Ramos (cell line): ENCODE results near the gene C1orf21.

ENCODE experiments used
- in situ Hi-C: fragments of 300-500 bp; cut with MboI; formaldehyde crosslinking; loops from one replicate; pipeline ENCODE4 v1.14.3; 2022; ENCODE audit warnings: low sequenced_read_pairs; ENCODE audit not compliant: unreplicated experiment

The C1orf21 gene

DNA sequence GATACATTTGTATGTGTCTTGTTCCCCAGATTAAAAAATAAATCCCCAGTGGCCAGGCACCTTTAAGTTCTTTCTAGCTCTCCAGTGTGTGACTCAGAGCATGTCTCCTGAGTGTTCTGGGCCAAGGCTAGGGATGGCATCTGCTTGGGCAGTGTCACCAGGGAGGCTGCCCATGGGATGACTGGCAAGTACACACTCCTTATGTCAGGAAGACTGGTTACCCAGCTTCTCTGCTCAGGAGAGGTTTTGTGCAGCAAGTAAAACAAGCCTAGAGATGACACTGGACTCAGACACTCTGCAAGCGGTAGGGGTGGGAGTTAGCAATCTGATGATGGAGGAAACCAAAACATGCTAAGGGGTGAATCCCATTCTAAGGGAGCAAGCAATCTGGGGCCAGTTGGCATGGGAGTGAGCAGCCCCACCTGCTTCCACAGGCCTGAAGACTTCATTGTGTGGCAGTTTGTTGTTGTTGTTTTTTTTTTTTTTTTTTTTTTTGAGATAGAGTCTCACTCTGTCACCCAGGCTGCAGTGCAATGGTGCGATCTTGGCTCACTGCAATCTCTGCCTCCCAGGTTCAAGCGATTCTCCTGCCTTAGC lies 230.7 kb downstream of the C1orf21 start:
- in situ Hi-C loops = no loop called here

DNA sequence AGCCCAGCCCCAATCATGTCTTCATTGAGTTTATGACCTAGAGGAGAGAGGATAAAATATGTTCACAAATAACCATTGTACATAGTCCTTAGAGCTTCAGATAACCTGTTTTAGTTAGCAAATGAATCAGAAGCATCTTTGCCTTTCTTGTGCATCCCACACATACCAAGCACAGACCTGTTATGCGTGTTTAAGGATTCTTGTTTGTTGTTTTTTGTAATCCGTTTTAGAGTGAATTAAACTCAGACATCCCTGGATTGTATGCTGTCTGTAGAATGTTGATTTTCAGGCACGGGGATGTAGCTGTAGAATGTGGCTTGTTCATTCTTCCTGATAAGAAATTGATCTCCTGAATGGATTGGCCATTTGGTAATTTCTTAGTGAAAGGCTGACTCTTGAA lies 232.0 kb downstream of the C1orf21 start:
- in situ Hi-C loops = no loop called here

DNA sequence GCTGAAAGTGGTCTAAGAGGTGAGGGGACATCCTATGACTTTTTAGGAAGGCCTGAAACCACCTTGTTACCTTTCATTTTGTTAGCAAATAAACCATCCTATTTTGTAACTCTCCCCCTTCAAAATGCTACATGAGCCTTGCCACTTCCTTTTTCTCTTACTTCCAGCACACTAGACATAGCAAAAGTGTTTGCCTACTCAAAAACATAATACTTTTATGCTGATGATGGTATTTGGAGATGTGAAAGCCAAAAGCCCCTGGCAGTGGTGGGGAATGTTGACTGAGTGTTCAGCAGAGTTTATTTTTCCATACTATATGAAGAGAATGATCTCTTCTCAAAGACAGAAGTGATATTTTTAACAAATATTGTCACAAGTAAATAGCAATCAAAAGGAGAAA lies 233.6 kb downstream of the C1orf21 start:
- in situ Hi-C loops = no loop called here

DNA sequence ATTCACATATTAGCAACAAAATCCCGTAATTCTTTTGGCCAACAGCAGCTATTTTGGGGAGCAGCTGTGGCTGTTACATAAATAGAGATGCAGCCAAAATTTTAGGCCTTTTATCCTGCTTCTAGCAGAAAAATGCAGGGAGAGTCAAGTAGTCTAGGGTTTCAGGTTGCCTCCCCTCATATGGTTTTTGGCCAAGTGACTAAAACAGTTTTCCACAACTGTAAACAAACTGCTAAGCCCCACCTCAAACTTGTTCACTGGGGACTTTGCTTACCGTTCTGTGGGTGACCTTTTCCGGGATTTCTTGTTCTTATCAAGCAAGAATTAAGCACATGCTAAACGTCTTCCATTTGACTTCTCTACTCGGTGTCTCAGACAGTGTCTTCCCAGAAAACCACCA lies 234.4 kb downstream of the C1orf21 start:
- in situ Hi-C loops = no loop called here

DNA sequence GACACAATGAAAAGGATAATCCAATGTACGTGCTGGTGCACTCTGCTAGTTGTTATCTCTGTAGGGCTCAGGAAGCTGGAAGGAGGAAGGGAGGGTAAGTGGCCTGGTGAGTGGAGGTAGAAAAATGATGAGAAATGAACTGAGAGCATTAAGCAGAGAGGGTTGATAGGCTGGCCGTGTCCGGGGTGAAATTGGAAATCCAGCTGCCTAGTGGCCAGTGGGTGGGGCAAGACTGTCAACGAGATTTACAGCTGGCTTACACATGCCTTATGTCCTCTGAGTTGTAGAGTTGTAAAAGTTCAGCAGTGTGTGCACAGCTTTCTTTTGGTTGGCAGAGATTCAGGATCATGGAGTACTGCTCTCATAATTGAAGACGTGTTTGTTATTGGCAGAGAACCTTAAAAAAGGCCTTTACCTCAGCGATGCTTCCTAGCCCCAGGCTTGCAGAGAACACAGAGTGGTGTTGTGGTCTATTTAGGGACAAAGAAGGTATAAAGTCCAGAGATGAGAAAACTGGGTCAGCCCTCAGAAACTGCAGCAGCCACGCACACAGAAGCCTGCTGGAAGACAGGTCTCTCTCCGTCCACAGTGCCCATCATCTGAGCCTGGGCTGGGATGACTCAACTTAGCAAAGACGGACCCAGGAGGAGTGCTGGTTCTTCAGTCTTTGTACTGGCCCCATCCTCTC lies 235.5 kb downstream of the C1orf21 start:
- in situ Hi-C loops = no loop called here

DNA sequence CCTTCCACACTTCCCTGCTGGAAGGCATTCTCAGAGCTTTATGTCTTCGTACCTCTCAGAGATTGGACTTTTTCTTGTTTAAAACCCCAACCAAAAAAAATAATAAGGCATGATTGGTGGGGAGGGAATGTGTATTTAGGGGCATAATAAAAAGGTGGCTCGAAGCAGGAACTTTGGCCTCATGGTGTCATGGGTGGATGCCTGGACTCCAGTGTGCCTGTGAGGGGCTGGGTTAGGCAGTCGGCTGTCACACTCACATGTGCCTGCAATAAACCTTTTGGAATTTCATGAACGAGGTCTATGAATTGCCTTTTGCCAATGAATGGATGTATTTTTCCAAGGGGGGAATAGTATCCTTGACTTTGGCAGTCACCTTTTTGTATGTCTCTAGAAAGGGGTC lies 236.6 kb downstream of the C1orf21 start:
- in situ Hi-C loops = no loop called here

DNA sequence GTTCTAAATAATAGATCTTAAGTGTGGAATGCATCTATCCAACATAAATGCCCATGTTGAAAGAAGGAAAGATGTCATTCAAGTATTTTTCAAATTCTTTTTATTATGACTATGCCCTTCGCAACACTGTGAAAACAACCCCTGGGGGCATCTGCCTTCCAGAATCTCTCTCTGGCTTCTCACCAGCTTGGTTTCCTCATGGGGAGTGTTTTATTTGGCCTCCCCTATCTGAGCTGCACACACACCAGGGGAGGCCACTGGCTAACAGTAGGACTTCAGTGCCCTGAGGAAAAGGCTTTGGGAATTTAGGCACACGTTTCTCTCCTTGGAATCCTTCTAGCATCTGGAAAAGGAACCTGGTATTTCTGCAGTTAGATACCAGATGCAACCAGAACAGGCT lies 237.2 kb downstream of the C1orf21 start:
- in situ Hi-C loops = no loop called here

DNA sequence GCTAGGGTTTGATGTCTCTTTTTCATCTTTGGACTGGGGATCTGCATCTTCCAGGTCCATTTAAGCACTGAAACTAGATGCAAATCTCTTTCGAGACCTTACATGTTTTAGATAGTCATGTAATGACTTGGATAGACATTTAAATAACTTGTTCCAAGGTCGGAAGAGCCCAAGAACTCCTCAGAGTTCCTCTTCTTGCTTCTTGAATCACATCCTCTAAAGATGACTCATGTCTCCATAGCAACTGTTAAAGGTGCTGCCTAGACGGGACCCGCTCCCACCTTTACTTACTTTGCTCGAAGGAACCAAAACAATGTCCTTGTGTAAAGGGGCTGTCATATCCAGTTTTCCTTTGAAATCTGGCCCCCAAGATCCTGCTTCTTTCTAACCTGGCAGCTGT lies 237.8 kb downstream of the C1orf21 start:
- in situ Hi-C loops = no loop called here

DNA sequence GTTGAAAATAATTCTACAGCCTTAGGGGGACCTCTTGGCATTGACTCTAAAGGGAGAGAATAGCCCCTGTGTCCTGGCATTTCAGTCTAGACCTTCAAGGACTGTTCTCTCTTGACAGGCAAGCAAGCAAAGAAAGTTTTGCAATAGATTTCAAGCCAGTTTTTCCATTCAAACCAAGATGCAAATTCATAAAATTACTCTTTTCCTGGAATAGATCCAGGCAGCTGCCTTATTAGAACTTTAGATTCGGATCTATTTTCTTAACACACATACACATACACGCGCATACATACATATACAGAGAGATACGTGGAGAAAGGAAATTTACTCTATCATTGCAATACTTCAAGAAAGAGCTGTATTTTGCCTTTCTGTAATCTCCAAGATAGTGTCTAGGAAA lies 238.4 kb downstream of the C1orf21 start:
- in situ Hi-C loops = no loop called here

DNA sequence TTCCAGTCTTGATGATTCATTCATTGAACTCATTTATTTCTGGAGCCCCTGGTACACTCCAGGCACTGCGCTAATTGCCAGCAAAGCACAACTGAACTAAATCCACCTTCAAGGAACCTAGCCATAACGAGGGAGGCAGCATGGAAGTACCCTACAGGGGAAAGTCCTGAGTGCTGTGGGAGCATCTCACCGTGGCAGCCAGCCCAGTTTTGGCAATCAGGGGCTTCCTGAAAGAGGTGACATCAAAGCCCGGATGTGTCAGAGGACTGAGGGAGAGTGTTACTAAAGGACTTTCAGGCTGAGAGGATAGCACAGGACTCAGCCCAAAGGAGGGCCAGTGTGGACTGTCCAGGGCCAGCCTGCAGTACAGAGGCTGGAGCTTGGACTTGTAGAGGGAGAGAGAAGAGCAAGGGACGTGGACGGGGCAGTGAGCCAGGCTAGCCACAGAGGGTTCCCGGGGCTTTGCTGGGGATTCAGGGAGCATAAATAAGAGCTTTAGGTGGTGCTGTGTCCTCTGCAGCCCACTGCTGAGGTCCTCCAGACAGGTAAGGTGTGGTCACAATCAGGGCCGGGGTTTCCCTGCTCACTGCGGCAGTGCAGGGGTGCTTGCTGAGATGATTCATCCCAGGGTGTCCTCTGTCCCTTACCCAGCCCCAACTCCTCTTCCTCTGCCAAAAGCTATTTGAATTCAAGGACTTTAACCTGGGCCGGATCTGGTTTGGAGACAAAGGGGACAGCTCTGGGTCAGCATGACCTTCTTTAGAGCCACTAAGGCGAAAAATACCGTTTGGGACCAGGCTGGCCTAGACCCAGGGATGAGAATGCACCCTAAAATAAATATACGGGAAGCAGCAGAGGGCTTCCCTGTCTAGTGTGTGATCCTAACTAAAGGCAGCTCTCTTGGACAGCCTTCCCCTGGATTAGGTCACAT lies 239.5 kb downstream of the C1orf21 start:
- in situ Hi-C loops = no loop called here

DNA sequence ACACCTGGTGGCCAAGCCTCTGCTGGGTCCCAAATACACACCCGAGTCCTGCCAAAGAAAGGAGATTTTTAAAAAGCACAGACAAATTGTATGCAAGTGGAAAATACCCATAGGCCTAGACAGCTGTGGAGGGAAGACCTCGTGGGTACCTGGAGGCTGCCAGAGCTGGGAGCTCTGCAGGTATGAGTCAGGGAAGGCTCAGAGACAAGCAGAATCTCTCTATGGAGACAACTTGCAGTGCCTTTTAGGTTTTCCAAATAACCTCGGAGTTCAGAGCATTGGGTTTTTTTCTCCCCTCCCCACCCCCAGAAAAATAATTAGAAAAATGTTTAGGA lies 240.1 kb downstream of the C1orf21 start:
- in situ Hi-C loops = no loop called here

DNA sequence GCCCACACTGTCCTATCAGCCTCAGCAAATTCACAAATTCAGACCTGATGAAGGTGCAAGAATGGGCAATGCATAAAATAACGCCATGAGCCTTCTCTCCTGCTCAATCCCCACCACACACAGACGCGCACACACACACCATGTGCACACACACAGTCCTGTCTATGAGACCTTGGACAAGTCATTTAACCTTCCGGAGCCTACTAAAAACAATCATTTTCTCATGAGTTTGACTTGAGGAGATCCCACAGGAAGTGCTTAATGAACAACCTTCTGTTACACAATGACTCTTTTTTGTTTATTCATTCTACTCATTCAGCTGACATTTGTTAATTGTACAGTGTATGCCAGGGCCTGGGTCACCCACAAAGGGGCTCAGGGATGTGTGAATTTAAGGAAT lies 242.4 kb downstream of the C1orf21 start:
- in situ Hi-C loops = no loop called here

DNA sequence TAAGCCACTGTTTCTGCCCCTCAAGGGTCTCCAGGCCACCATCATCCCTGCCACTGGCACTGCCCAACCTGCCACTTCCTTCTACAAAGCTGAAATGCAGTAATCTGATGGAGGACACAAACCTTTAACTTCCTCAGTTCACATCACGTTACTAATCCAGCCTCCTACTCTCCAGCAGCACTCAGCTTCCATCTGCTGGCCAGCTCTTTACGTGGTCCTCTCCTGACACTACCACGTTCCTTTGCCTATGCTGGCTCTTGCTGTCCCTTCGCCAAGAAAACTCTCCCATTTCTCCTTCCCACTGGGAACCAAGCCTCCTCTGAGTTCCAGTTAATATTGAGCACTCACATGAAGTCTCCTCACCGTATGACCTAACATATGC lies 243.8 kb downstream of the C1orf21 start:
- in situ Hi-C loops = no loop called here

DNA sequence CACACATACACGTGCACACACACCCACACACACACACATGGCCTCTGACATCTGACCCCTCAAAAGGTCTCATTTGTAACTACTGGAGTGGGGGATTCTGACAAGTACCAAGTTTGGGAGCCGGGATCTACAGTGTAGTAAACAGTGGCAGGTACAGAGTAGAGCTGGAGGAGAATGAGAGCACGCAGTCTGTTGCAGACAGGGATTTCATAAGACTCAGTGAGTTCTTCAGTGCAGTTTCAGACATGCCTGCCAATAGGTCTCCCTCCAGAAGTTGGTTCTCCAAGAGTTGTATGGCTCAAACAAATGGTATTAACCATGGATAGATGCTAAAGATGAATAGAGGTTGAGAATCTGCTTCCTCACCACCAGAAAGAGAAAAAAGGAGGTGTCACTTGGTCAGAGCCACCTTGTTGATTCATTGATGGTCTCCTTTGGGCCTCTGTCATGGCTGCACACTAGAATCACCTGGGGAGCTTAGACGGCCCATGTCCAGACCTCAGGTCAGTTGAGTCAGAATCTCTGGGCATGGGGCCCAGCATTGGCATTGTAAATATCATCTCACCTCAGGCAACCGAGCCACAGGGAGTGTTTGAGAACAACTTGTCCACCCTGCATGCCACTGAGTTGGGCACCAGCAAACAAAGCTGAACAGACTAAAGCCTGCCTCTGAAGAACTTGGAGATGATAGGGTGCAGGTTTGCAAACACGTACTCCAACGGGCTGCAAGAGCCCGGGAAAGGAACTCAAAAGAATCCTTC lies 245.8 kb downstream of the C1orf21 start:
- in situ Hi-C loops = no loop called here

DNA sequence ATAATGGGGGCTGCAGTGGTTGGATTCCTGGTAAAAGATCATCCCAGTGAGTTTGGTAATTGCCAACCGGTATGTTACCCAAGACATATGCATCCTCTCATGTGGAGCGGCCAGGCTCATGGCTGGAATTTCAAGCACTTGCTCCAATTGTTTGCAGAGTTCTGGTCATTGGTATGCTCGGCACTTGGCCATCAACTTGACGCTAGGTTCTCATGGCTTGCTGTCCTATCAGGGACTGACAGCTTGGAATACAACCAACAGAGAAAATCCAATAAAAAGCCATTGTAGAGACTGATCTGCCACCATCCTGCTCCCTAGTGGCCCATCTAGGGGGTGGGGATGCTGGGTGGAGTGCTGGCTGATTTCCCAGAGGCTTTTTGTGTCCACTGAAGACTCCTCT lies 247.0 kb downstream of the C1orf21 start:
- in situ Hi-C loops = no loop called here

DNA sequence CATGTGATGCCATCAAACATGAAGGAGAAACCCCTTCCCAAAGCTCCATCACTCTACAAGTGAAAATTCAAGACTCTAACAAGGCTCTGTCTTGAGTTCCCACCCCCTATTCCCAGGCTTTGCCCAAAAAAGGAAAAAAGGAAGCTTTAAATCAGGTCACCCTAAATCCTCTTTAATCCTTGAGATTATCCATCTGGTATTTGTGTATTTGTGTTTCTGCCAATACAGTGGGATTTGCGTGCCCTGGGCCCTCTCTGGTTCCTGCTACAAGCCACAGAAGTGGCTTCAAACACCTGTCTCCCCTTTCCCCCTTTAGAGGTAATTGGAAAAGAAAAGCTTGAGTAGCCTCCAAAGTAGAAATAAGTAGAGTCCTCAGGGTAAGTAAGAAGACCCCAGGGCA lies 247.5 kb downstream of the C1orf21 start:
- in situ Hi-C loops = no loop called here

DNA sequence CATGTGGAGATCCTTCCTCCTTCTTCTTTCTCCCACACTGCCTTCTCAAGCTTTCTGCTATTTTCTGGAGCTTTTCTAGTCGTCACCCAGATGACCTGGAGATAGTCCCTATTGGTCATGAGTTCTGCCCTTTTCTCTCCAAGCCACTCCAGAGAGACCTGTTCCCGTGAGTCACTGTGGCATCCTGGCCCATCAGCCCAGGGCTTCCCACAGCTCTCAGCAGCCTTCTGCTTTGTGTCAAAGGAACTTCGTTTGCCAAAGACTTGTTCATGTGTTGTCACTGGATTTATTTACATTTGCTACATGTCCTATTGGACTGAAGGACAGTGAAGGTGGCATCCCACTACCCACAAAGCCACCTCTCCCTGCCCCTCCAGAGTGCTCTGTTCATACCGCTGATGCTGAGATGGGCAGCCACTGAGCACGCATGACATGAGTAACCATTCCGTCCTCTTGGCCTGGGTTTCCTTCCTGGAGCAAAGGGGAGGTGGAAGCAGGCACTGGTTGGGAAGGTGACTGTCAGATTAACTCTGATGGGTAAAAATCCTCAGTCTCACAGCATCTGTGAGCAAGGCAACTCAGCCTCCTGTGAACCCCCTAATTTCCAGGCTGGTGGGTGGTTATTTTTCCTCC lies 248.6 kb downstream of the C1orf21 start:
- in situ Hi-C loops = no loop called here

DNA sequence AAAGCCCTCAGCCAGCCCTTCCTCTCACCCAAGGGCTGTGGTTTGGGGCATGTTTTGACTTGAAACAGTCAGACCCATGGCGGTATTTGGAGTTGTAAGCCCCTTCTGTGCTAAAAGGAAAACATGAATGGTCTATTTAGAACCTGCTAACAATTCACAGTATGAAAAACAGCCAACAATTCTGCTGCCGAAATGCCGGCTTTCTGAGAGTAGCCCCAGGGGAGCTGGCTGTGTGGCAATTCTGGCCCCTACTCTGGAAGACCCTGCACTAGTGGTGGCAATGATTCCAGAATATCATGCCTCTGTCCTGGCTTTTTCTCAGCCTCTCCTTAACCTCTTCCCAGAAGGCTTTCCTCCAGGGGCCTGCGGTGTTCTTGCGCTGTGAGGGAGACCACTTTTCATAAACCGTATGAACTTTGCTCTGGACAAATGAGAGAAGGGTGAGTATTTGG lies 249.2 kb downstream of the C1orf21 start:
- in situ Hi-C loops = no loop called here

DNA sequence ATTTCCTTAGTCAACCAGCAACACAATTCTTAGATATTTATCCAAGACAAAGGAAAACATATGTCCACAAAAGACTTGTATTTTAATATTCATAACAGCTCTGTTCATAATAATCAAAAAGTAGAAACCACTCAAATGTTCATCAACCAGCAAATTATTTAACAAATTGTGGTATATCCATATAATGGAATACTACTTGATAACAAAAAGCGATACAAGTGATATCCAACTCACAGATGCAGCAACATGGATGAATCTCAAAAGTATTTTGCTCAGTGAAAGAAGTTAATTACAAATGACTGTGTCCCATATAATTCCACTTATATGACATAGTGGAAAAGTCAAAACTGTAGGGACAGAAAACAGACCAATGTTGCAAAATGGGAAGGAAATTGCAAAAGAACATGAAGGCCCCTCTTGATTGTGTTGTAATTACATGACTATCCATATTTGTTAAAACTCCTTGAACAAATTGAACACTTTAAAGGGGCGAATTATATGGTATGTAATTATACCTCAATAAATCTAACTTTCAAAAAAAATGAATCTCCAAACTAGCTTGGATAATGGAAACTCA lies 250.9 kb downstream of the C1orf21 start:
- in situ Hi-C loops = no loop called here

DNA sequence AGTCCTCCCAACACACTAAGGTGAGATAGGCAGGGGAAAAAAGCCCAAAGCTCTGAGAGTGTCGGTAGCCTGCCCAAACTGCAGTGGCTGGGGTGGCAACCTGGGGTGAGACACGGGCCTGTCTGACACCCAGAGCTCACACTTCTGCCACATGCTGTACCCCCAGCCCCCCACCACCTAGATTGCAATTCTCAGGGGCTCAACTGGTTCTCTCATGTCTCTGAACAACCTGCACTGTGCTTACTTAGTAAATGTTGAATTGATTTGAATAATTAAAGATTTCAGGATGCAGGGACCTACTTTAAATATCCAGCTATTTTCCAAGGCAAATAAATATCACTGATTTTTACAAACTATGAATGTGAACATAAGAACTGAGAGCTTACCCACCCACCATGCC lies 252.4 kb downstream of the C1orf21 start:
- in situ Hi-C loops = no loop called here
